Suprapubic skin (tissue), 3 donors: ENCODE measurements around the gene LRRC8B.

ENCODE experiments used
- CTCF ChIP-seq, 2 donors: fragments of 200-600 bp in 1 of 2; fragments of 450-650 bp in 1 of 2; sonication (generic) in 1 of 2; IDR thresholded peaks; one replicate each; pipeline ENCODE4 v1.5.1; 2016 to 2019; ENCODE audit warnings: antibody characterized with exemption in 2 of 2, mild to moderate bottlenecking in 1 of 2, moderate library complexity in 1 of 2
- POLR2A ChIP-seq, 2 donors: fragments of 450-650 bp; IDR thresholded peaks; one replicate each; pipeline ENCODE4 v1.6.1; 2017; ENCODE audit warnings: antibody characterized with exemption in 2 of 2, mild to moderate bottlenecking in 2 of 2, moderate library complexity in 2 of 2

- TF ChIP-seq CTCF (IDR thresholded peaks at IDR 0.05), result no peak
- TF ChIP-seq POLR2A (IDR thresholded peaks at IDR 0.05), result no peak
Measured at GRCh38 chr1:89542345-89542744, 17.7 kb downstream of the LRRC8B start.
